Spleen (tissue), 11 donors: Measurements from ENCODE around the gene DCN. TPM values are rescaled to one million over a fixed set of nuclear protein-coding genes. Genes with fewer than 3 reads are reported as not detected.

ENCODE experiments used
- DNase-seq: peaks from one replicate; pipeline ENCODE4 v3.0.0-alpha.2; 2020
- H3K27ac ChIP-seq, 8 donors: fragments of 200-600 bp; sonication (generic) in 7 of 8; 1 replicate in 4 of 8; 2 replicates in 4 of 8; pipeline versions ENCODE4 v1.5.0 to v1.8.0; 2016 to 2021; ENCODE audit warnings: inconsistent platforms in 4 of 8, mild to moderate bottlenecking in 4 of 8, moderate library complexity in 1 of 8
- H3K27me3 ChIP-seq, 7 donors: fragments of 200-600 bp; sonication (generic) in 6 of 7; replicated peaks in 1 of 7; 1 replicate in 4 of 7; 2 replicates in 3 of 7; pipeline versions ENCODE4 v1.5.0 to v1.8.0; 2016 to 2021; ENCODE audit warnings: inconsistent platforms in 3 of 7, mild to moderate bottlenecking in 1 of 7
- H3K36me3 ChIP-seq, 6 donors: fragments of 200-600 bp; sonication (generic) in 5 of 6; 1 replicate in 4 of 6; 2 replicates in 2 of 6; pipeline versions ENCODE4 v1.5.0 to v1.8.0; 2016 to 2021; ENCODE audit warnings: inconsistent platforms in 2 of 6
- H3K4me1 ChIP-seq, 6 donors: fragments of 200-600 bp; sonication (generic) in 5 of 6; 1 replicate in 3 of 6; 2 replicates in 3 of 6; pipeline versions ENCODE4 v1.5.0 to v1.8.0; 2016 to 2021; ENCODE audit warnings: inconsistent platforms in 3 of 6
- H3K4me3 ChIP-seq, 8 donors: fragments of 200-600 bp; sonication (generic) in 7 of 8; 1 replicate in 4 of 8; 2 replicates in 4 of 8; pipeline versions ENCODE4 v1.5.0 to v1.8.0; 2016 to 2021; ENCODE audit warnings: inconsistent platforms in 4 of 8, mild to moderate bottlenecking in 4 of 8, moderate library complexity in 2 of 8
- H3K9me3 ChIP-seq, 8 donors: fragments of 200-600 bp; sonication (generic) in 7 of 8; 1 replicate in 4 of 8; 2 replicates in 4 of 8; pipeline versions ENCODE4 v1.5.0 to v1.8.0; 2016 to 2021; ENCODE audit warnings: inconsistent platforms in 4 of 8
- CTCF ChIP-seq, 11 experiments: fragments of 200-600 bp in 7 of 11; fragments of 450-650 bp in 4 of 11; sonication (generic) in 4 of 11; IDR thresholded peaks in 8 of 11; conservative IDR thresholded peaks in 3 of 11; 1 replicate in 7 of 11; 2 replicates in 4 of 11; pipeline versions ENCODE4 v1.4.0 to v1.8.0; 2016 to 2021; ENCODE audit warnings: antibody characterized with exemption in 11 of 11, inconsistent platforms in 4 of 11, mild to moderate bottlenecking in 1 of 11
- POLR2A ChIP-seq, 3 donors: fragments of 450-650 bp; IDR thresholded peaks; one replicate each; pipeline ENCODE4 v1.5.1; 2017; ENCODE audit warnings: antibody characterized with exemption in 3 of 3, mild to moderate bottlenecking in 1 of 3
- POLR2AphosphoS5 ChIP-seq, 3 donors: sonication (generic); formaldehyde crosslinking; IDR thresholded peaks; one replicate each; pipeline ENCODE4 v1.5.1; 2017; ENCODE audit warnings: antibody characterized with exemption in 3 of 3
- WGBS, 5 donors: extraction: QIAGEN DNeasy Blood & Tissue Kit in 3 of 5; methylation state at CpG; one replicate each; pipeline versions ENCODE4 v1.1.5 to v1.1.7; 2013 to 2018; 5-methylcytosine and 5-hydroxymethylcytosine counted together
- intact Hi-C: fragments of 100-400 bp; cut with DNase I; formaldehyde crosslinking; loops from one replicate; pipeline ENCODE4 v1.15.0; 2023; ENCODE audit warnings: low total_unique reads
- polyA plus RNA-seq, 3 donors: library from polyadenylated mRNA; stranded (reverse); fragments of 200-250 nt; gene quantifications; one replicate each; pipeline ENCODE4 v1.2.1, GENCODE V29; 2013
- total RNA-seq, 7 donors: library from RNA; depleted of rRNA in 3 of 7; stranded (reverse); fragments of >200 nt in 3 of 7; fragmentation: NEBNext Ultra II Directional in 4 of 7; extraction: Animal tissue kit (Norgen Biotek cat#: 25700) in 4 of 7; gene quantifications; one replicate each; pipeline versions ENCODE4 v1.1.0 to v1.2.1, GENCODE V29; 2016 to 2021
- donor health status: healthy with polysubstance abuse.
- donor health status: DM: no; HTN: no; CAD: no; lungs with moderate emphysema.
- donor health status: DM: no; HTN: no; CAD: no.
- donor health status: Bipolar disorder and iron deficiency.
- donor health status: healthy.
- donor health status: DM: no; HTN: no; CAD: no.
- donor health status: DM: yes; HTN: yes; CAD: no.

DCN gene
- total and polyA plus RNA-seq, 10 donors: 1.6 to 60.1 (median 7.7) TPM

- Histone ChIP-seq H3K36me3 (no peaks in the 10 kb centered on the region), H3K4me3 (no peak overlapping the region), H3K27ac (no peak overlapping the region), H3K4me1 (no peaks in the 10 kb centered on the region), H3K9me3 (peaks cover 0 to 14% (median 9%) of the 10 kb centered on the region in 8 donors), H3K27me3 (no peaks in the 10 kb centered on the region)
- intact Hi-C loops: no loop called here
- WGBS, 5 donors: 52 to 68% (median 65%) methylated on average over 2 of the region's 2 CpGs
- DNase-seq: no peak
- TF ChIP-seq POLR2AphosphoS5 (IDR thresholded peaks at IDR 0.05) (no peak), POLR2A (IDR thresholded peaks at IDR 0.05) (no peak), CTCF (IDR thresholded peaks at IDR 0.05 in 8 of 11, conservative IDR thresholded peaks at IDR 0.05 in 3 of 11) (no peak)
Measured at GRCh38 chr12:91191513-91192111, 9.0 kb upstream of the DCN start.

GRCh38 chr12:91189516-91189915 lies 6.9 kb upstream of the DCN start:
- no peak for DNase-seq
- no peak overlapping the region for H3K27ac ChIP-seq
- no peaks in the 10 kb centered on the region for H3K36me3 ChIP-seq
- WGBS, 5 donors: 71 to 89% (median 79%) methylated on average over 3 of the region's 3 CpGs
- TF ChIP-seq CTCF (IDR thresholded peaks at IDR 0.05 in 8 of 11, conservative IDR thresholded peaks at IDR 0.05 in 3 of 11) (no peak), POLR2A (IDR thresholded peaks at IDR 0.05) (no peak), POLR2AphosphoS5 (IDR thresholded peaks at IDR 0.05) (no peak)
- intact Hi-C loops: no loop called here
- peaks cover 0 to 3% (median 0%) of the 10 kb centered on the region in 8 donors for H3K9me3 ChIP-seq
- no peak overlapping the region for H3K4me3 ChIP-seq
- H3K4me1 ChIP-seq: no peaks in the 10 kb centered on the region
- no peaks in the 10 kb centered on the region for H3K27me3 ChIP-seq

DNA sequence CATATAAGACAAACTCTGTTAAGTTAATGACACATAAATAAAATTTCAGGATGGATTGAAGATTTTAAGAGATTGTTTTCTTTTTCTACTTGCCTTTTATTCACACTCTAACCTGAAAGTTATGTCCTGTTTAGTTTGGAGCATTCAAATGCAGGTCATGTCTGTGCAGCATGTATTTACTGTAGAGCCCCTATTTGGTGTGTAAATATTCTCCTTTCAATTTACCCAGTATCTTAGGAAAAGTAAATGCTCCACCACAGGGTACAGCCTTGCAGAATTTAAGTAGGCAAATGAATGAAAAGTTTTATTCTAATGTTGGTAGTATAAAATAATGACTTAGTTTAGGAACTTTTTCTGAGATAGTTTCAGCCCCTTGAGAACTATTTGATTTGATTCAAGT lies 6.2 kb upstream of the DCN start:
- H3K36me3 ChIP-seq: no peaks in the 10 kb centered on the region
- H3K27ac ChIP-seq: no peak overlapping the region
- TF ChIP-seq POLR2AphosphoS5 (IDR thresholded peaks at IDR 0.05): no peak
- H3K4me1 ChIP-seq: no peaks in the 10 kb centered on the region
- no peak for DNase-seq
- peaks cover 0 to 3% (median 0%) of the 10 kb centered on the region in 8 donors for H3K9me3 ChIP-seq
- no peaks in the 10 kb centered on the region for H3K27me3 ChIP-seq
- no peak overlapping the region for H3K4me3 ChIP-seq
- intact Hi-C loops: no loop called here

DNA sequence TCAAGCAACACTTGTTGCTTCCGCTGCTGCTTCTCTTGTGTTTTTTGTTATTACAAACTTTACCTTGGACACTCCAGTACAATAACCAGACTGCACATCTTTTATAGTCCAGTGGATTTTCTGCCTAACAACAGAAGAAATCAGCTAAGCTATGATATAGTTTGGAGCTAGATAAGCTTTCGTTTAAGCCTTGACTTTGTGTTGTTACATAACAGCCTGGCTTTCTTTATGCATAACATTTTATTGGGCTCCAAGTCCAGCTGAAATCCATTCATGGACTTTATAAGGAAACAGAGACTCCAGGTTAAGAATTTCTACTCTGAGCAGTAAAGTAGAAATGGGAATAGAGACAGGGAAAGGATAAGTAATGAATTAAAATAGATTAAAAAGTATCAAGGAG lies 3.5 kb upstream of the DCN start:
- no peak for TF ChIP-seq POLR2AphosphoS5 (IDR thresholded peaks at IDR 0.05)
- intact Hi-C loops: no loop called here
- no peak overlapping the region for H3K27ac ChIP-seq
- H3K27me3 ChIP-seq: no peaks in the 10 kb centered on the region
- no peaks in the 10 kb centered on the region for H3K36me3 ChIP-seq
- no peak for DNase-seq
- no peaks in the 10 kb centered on the region for H3K4me1 ChIP-seq
- H3K4me3 ChIP-seq: no peak overlapping the region
- H3K9me3 ChIP-seq: no peaks in the 10 kb centered on the region
- WGBS, 5 donors: 77 to 92% (median 88%) methylated on average over 2 of the region's 2 CpGs

DNA sequence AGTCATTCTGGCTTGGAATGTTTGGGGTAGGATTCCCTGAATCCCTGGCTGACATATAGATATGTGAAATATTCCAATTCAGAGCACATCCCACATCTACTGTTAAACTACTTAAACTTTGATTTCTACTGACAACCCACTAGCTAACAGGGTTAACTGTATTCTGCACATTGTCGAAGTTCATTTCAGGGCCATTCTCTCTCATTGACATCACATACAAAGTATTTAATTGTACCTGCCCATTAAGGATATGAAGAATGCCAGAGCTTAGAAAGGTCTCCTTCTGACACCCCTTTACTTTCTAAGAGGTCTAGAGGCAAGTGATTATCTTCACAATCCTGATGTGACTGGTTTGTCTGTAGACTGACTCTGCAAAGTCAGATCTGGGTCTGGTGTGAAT lies 2.8 kb upstream of the DCN start:
- H3K9me3 ChIP-seq: no peaks in the 10 kb centered on the region
- H3K4me3 ChIP-seq: no peak overlapping the region
- intact Hi-C loops: no loop called here
- no peak for TF ChIP-seq CTCF (IDR thresholded peaks at IDR 0.05 in 8 of 11, conservative IDR thresholded peaks at IDR 0.05 in 3 of 11)
- no peak for TF ChIP-seq POLR2A (IDR thresholded peaks at IDR 0.05)
- TF ChIP-seq POLR2AphosphoS5 (IDR thresholded peaks at IDR 0.05): no peak
- no peak for DNase-seq
- no peaks in the 10 kb centered on the region for H3K27me3 ChIP-seq
- no peaks in the 10 kb centered on the region for H3K4me1 ChIP-seq
- H3K27ac ChIP-seq: no peak overlapping the region
- H3K36me3 ChIP-seq: no peaks in the 10 kb centered on the region
- WGBS, 5 donors: 83 to 96% (median 88%) methylated on average over 1 of the region's 1 CpG
